Raji (cell line): ENCODE data around the gene IL13RA2.

Experiments
- POLR2A ChIP-seq: IDR thresholded peaks from 2 replicates; pipeline ENCODE4 v1.6.1; 2011; ENCODE audit warnings: low read depth, low read length, control low read depth; ENCODE audit not compliant: insufficient read depth

The IL13RA2 gene

GRCh38 chrX:115017455-115017854 lies at the start of gene IL13RA2:
Gene IL13RA2, minus strand, starts transcription at chrX:115017616. Its CDS starts 347 bp downstream, at chrX:115017269.
- no peak for TF ChIP-seq POLR2A

GRCh38 chrX:115065304-115065703 lies 47.9 kb upstream of the IL13RA2 start:
- TF ChIP-seq POLR2A: no peak

- no peak for TF ChIP-seq POLR2A
Measured at GRCh38 chrX:115060013-115060412, 42.6 kb upstream of the IL13RA2 start.

- no peak for TF ChIP-seq POLR2A
Measured at GRCh38 chrX:115058276-115058675, 40.9 kb upstream of the IL13RA2 start.

GRCh38 chrX:115054876-115055275 lies 37.5 kb upstream of the IL13RA2 start:
- no peak for TF ChIP-seq POLR2A

- TF ChIP-seq POLR2A: no peak
Measured at GRCh38 chrX:115053223-115053622, 35.8 kb upstream of the IL13RA2 start.

GRCh38 chrX:115047715-115048114 lies 30.3 kb upstream of the IL13RA2 start:
- no peak for TF ChIP-seq POLR2A

- TF ChIP-seq POLR2A: no peak
Measured at GRCh38 chrX:115047181-115047580, 29.8 kb upstream of the IL13RA2 start.

GRCh38 chrX:115040417-115040816 lies 23.0 kb upstream of the IL13RA2 start:
- no peak for TF ChIP-seq POLR2A

GRCh38 chrX:115038406-115038805 lies 21.0 kb upstream of the IL13RA2 start:
- no peak for TF ChIP-seq POLR2A

- no peak for TF ChIP-seq POLR2A
Measured at GRCh38 chrX:115036029-115036428, 18.6 kb upstream of the IL13RA2 start.

- no peak for TF ChIP-seq POLR2A
Measured at GRCh38 chrX:115031989-115032388, 14.6 kb upstream of the IL13RA2 start.

- no peak for TF ChIP-seq POLR2A
Measured at GRCh38 chrX:115030625-115031024, 13.2 kb upstream of the IL13RA2 start.

GRCh38 chrX:115029869-115030570 lies 12.6 kb upstream of the IL13RA2 start:
- TF ChIP-seq POLR2A: no peak

- no peak for TF ChIP-seq POLR2A
Measured at GRCh38 chrX:115029440-115029839, 12.0 kb upstream of the IL13RA2 start.

GRCh38 chrX:115023811-115024210 lies 6.4 kb upstream of the IL13RA2 start:
- TF ChIP-seq POLR2A: no peak

GRCh38 chrX:115023139-115023538 lies 5.7 kb upstream of the IL13RA2 start:
- TF ChIP-seq POLR2A: no peak
